Left ventricle myocardium superior (tissue), 1 donor: ENCODE measurements around the gene MAN1C1. TPM values are rescaled to one million over a fixed set of nuclear protein-coding genes. Genes with fewer than 3 reads are reported as not detected.
"Not testable (repeated sequence)": the region's sequence is repeated elsewhere in the genome, so short reads cannot be mapped to it uniquely, and the experiment has no call there.

ENCODE experiments used
- ATAC-seq: fragments of 200-7000 bp; cut with Tn5 transposase; one replicate; pipeline ENCODE4 v1.9.1; 2020; ENCODE audit warnings: mild to moderate bottlenecking, moderate library complexity
- DNase-seq: peaks from one replicate; pipeline ENCODE4 v3.0.0-alpha.2; 2020
- intact Hi-C: fragments of 100-400 bp; cut with micrococcal nuclease; formaldehyde crosslinking; loops from one replicate; pipeline ENCODE4 v1.11.0; 2022
- total RNA-seq: library from RNA; stranded (reverse); fragmentation: NEBNext Ultra II Directional; extraction: Animal tissue kit (Norgen Biotek cat#: 25700); gene quantifications from one replicate; pipeline ENCODE4 v1.2.1, GENCODE V29; 2021
- donor health status: DM: no; HTN: yes; CAD: no; lungs with severe emphysema.

The MAN1C1 gene
- total RNA-seq, 1 donor from 2014 or later, result 17.9 TPM

- DNase-seq, result no peak
- no peak for ATAC-seq
Measured at GRCh38 chr1:25649505-25650288, 33.1 kb downstream of the MAN1C1 start.

GRCh38 chr1:25650289-25650576, 33.6 kb downstream of the MAN1C1 start:
- ATAC-seq, result no peak
- DNase-seq, result no peak
- intact Hi-C loops, result no loop called here

More at GRCh38 chr1:25649505-25650288, 33.1 kb downstream of the MAN1C1 start:
- intact Hi-C loops, result no loop called here

- DNase-seq (no peak), ATAC-seq (peak; percentile 5)
- intact Hi-C loops, result no loop called here
Measured at GRCh38 chr1:25651036-25651640, 34.5 kb downstream of the MAN1C1 start.

- DNase-seq, result peak; percentile 72
Measured at GRCh38 chr1:25651824-25652741, 35.5 kb downstream of the MAN1C1 start.

GRCh38 chr1:25653558-25653957, 37.0 kb downstream of the MAN1C1 start:
- DNase-seq, result no peak
- intact Hi-C loops, result no loop called here
- no peak for ATAC-seq

More at GRCh38 chr1:25651824-25652741, 35.5 kb downstream of the MAN1C1 start:
- peak; percentile 74 for ATAC-seq
- intact Hi-C loops, result no loop called here

GRCh38 chr1:25654109-25654660, 37.6 kb downstream of the MAN1C1 start:
- no peak for DNase-seq
- no peak for ATAC-seq
- intact Hi-C loops, result no loop called here

- DNase-seq, result no peak
- intact Hi-C loops, result no loop called here
- ATAC-seq, result peak; percentile 6
Measured at GRCh38 chr1:25657121-25657882, 40.7 kb downstream of the MAN1C1 start.

- intact Hi-C loops, result no loop called here
- no peak for DNase-seq
- ATAC-seq, result no peak
Measured at GRCh38 chr1:25657883-25658760, 41.5 kb downstream of the MAN1C1 start.

- intact Hi-C loops, result no loop called here
- peak; percentile 85 for DNase-seq
- ATAC-seq, result peak; percentile 95
Measured at GRCh38 chr1:25658791-25659431, 42.3 kb downstream of the MAN1C1 start.

- ATAC-seq (no peak), DNase-seq (no peak)
- intact Hi-C loops, result no loop called here
Measured at GRCh38 chr1:25661043-25661815, 44.6 kb downstream of the MAN1C1 start.

GRCh38 chr1:25662061-25662460, 45.5 kb downstream of the MAN1C1 start:
- intact Hi-C loops, result no loop called here
- ATAC-seq (no peak), DNase-seq (no peak)

GRCh38 chr1:25662959-25663358, 46.4 kb downstream of the MAN1C1 start:
- DNase-seq, ATAC-seq, intact Hi-C loops: not testable (repeated sequence)

GRCh38 chr1:25664357-25665199, 48.0 kb downstream of the MAN1C1 start:
- ATAC-seq, result peak; percentile 53
- intact Hi-C loops, result no loop called here
- DNase-seq, result no peak

- no peak for DNase-seq
- intact Hi-C loops, result no loop called here
- ATAC-seq, result no peak
Measured at GRCh38 chr1:25666460-25666859, 49.9 kb downstream of the MAN1C1 start.

GRCh38 chr1:25668931-25669573, 52.5 kb downstream of the MAN1C1 start:
- ATAC-seq (no peak), DNase-seq (no peak)
- intact Hi-C loops, result no loop called here
